GM12873 (cell line): ENCODE data around the gene SLC17A7.

Source experiments
- TF ChIP-seq, protein P1 (sequence below): IDR thresholded peaks from 2 replicates; pipeline ENCODE4 v1.5.1; 2012; ENCODE audit warnings: low read depth, mild to moderate bottlenecking, moderate library complexity, low read length, control low read depth; ENCODE audit not compliant: insufficient read depth; ENCODE audit errors: missing control alignments

The SLC17A7 gene

DNA sequence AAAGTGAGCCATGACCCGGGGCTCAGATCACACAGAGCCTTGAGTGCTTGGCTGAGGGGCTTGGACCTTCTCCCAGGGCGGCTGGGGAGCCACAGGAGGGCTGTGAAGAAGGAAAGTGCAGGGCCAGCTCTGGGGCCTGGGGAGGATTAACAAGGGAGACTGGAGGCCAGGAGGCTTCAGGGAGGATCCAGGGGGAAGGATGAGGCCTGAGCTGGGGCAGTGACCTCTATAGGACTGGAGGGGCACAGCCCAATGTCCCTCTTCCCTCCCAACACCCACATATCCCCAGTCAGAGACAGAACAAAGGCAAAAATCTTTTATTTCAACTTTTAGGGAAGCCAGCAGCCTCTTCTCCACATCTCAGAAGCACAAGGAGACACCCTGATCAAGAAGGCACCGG is 4.7 kb upstream of the SLC17A7 start:
- TF ChIP-seq, protein P1, sequence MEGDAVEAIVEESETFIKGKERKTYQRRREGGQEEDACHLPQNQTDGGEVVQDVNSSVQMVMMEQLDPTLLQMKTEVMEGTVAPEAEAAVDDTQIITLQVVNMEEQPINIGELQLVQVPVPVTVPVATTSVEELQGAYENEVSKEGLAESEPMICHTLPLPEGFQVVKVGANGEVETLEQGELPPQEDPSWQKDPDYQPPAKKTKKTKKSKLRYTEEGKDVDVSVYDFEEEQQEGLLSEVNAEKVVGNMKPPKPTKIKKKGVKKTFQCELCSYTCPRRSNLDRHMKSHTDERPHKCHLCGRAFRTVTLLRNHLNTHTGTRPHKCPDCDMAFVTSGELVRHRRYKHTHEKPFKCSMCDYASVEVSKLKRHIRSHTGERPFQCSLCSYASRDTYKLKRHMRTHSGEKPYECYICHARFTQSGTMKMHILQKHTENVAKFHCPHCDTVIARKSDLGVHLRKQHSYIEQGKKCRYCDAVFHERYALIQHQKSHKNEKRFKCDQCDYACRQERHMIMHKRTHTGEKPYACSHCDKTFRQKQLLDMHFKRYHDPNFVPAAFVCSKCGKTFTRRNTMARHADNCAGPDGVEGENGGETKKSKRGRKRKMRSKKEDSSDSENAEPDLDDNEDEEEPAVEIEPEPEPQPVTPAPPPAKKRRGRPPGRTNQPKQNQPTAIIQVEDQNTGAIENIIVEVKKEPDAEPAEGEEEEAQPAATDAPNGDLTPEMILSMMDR = no peak

DNA sequence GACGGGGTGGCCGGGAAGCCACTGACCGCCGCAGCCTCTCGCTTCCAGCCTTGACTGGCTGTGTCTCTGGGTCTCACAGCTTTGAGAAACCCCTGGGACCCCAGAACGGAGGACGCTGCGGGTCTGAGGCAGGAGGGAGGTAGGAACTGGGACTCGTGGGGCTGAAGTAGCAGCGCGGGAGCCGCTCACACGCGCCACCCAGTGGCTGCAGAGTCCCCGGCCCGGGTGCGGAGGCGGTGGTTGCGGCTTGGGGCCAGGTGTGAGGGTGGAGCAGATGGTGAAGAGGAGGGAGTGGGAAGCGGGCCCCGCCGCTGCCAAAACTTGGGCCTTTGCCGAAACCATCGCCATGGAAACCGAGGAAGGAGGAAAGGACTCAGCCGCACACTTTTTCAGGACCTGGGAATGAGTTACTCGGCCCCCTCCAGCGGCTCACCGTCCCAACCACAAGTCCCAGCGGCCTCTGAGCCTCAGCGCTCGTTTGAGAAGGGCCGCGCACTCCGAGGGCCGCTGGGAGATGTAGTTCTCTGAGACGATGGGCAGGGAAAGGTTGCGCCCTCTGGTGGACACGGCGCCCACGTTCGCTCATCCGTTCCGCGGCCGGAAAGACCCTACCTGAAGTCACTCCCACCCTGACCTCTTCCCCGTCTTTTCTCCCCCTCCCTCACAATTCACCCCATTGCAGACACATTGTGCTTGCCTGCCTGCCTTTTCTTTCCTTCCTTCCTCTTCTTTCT is 2.2 kb upstream of the SLC17A7 start:
- TF ChIP-seq, protein P1 = peak; percentile 87

DNA sequence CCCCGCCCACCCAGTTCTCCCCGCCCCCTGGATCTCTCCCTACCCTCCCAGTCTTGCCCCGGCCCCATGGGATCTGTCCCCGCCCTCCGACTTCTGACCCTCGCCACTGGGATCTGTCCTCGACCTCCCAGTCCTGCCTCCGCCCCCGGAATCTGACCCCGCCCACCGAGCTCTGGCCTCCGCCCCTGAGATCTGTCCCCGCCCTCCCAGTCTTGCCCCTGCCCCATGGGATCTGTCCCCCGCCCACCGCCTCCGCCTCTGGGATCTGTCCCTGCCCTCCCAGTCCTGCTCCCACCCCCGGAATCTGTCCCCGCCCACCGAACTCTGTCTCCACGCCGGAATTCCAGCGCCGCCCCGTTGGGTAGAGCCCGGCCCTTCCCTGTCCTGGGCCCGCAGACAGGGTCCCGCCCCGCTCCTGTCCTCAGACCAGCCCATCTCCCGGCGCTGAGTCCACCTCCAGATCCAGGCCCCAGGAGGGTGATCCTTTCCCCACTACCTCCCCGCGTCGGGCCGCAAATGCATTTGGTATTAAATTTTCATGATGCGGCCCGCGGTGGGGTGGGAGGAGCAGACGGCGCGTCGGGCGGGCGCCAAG is 1.5 kb upstream of the SLC17A7 start:
- TF ChIP-seq, protein P1 = no peak

DNA sequence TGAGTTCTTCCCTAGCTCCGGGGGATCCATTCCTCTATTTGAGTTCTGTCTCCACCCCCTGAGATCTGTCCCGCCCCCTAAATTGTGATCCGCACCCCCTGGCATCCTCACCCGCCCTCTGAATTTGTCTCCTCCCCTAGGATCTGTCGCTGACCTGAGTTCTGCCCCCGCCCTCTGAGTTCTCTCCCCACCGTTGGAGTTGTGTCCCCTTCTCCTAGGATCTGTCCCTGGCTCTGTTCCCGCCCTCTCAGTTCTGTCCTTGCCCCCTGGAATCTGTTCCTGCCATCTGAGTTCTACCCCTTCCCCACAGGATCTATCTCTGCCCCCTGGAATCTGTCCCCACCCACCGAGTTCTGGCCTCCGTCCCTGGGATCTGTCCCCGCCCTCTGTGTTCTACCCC is 1.0 kb upstream of the SLC17A7 start:
- TF ChIP-seq, protein P1 = no peak

DNA sequence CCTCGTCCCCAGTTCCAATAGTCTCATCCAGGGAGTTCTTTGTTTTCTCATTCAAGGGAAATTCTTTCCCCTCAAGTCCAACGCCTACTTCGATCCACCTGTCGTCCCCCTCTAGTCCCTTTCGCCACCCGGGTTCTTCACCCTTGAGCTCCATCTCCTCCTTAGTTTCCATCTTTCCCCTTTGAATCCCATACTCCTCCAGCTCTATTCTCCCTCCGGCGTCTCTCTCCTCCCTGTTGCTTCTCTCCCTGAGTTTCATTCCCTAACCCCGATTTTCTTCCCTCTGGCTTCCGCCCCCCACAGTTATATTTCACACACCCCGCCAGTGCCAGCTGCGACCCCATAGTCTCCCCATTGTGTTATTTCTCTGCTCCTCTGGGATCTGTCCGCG is 628 bp upstream of the SLC17A7 start:
- TF ChIP-seq, protein P1 = no peak

DNA sequence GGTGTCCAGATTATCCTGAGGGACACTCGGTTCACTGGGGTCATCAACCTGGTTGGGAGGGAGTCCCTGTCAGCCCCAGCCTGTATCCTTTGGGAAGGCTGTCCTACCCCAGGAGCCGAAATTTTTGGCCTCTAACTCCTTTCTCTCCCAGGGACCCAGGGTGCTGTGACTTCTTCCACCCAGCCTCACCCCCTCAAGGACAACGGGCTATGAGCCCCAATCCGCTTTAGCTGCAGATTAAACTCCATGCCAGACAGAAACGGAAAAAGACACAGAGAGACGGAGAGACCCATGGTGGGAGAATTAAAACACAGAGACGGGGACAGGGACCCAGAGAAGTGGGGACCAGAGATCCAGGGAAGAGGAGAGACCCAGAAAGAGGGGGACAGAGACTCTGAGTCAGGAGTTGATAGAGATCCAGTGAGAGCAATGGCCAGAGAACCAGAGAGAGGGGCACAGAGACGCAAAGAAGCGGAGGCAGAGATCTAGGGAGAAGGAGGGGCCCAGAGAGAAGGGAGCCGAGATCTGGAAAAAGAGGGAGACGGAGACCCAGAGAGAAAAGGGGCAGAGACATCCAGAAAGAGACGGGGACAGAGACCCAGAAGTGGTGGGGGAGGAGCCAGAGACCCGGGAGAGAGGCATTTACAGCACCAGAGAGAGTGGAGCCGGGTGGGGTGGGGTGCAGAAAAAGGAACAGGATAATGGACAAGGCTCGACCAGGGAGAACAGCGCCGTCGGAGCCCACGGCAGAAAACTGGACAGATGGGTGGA is 703 bp downstream of the SLC17A7 start:
- TF ChIP-seq, protein P1 = no peak

DNA sequence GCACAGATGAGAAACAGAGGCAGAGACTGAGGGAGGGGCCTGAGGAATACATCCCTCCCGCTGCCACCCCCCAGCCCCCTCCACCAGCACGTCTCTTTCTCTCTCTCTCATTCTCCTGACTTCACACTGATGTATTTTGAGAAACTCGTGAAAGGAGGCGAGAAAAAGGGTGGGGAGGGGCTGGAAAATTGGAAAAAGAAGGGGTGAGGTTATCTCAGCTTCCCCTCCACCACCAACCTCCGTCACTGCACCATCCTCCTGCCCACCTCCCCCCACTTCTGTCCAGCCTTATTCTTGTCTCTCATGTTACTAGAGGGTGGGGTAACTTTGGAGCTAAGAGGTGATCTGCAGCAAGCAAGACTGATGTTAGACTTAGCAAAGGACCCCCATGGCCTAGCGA is 1.5 kb downstream of the SLC17A7 start:
- TF ChIP-seq, protein P1 = no peak
